Transverse colon (tissue), 4 donors: ENCODE data around the gene PDE4B. TPM values are rescaled to one million over a fixed set of nuclear protein-coding genes. Genes with fewer than 3 reads are reported as not detected.

Experiments
- DNase-seq: peaks from one replicate; pipeline ENCODE4 v3.0.0-alpha.2; 2019
- H3K27ac ChIP-seq, 4 donors: fragments of 200-600 bp; sonication (generic); 2 replicates each; pipeline ENCODE4 v1.5.1; 2016 to 2018; ENCODE audit warnings: inconsistent platforms in 4 of 4
- H3K27me3 ChIP-seq: fragments of 200-600 bp; sonication (generic); 2 replicates; pipeline ENCODE4 v1.5.1; 2017; ENCODE audit warnings: inconsistent platforms
- H3K36me3 ChIP-seq, 4 donors: fragments of 200-600 bp; sonication (generic); 2 replicates each; pipeline ENCODE4 v1.5.1; 2017 to 2019; ENCODE audit warnings: inconsistent platforms in 4 of 4
- H3K4me1 ChIP-seq, 4 donors: fragments of 200-600 bp; sonication (generic); 2 replicates each; pipeline ENCODE4 v1.5.1; 2017 to 2020; ENCODE audit warnings: inconsistent platforms in 4 of 4
- H3K4me3 ChIP-seq, 4 donors: fragments of 200-600 bp; sonication (generic); 1 replicate in 1 of 4; 2 replicates in 3 of 4; pipeline versions ENCODE4 v1.5.1 to v1.6.1; 2017 to 2019; ENCODE audit warnings: inconsistent platforms in 4 of 4
- H3K9me3 ChIP-seq, 2 donors: fragments of 200-600 bp; sonication (generic); 2 replicates each; pipeline ENCODE4 v1.5.1; 2017 to 2019; ENCODE audit warnings: inconsistent platforms in 2 of 2
- CTCF ChIP-seq, 5 experiments: fragments of 200-600 bp in 3 of 5; fragments of 450-650 bp in 2 of 5; sonication (generic) in 3 of 5; IDR thresholded peaks; 1 replicate in 2 of 5; 2 replicates in 3 of 5; pipeline ENCODE4 v1.5.1; 2016 to 2017; ENCODE audit warnings: antibody characterized with exemption in 5 of 5, inconsistent platforms in 3 of 5, mild to moderate bottlenecking in 2 of 5, moderate library complexity in 1 of 5
- EP300 ChIP-seq: sonication (generic); formaldehyde crosslinking; IDR thresholded peaks from one replicate; pipeline ENCODE4 v1.6.1; 2017; ENCODE audit warnings: antibody characterized with exemption, low read depth
- POLR2A ChIP-seq: fragments of 450-650 bp; IDR thresholded peaks from one replicate; pipeline ENCODE4 v1.6.1; 2016; ENCODE audit warnings: antibody characterized with exemption, mild to moderate bottlenecking, moderate library complexity
- POLR2AphosphoS5 ChIP-seq, 3 donors: sonication (generic); formaldehyde crosslinking; IDR thresholded peaks; one replicate each; pipeline ENCODE4 v1.6.1; 2016; ENCODE audit warnings: antibody characterized with exemption in 3 of 3
- WGBS, 2 donors: methylation state at CpG; one replicate each; pipeline ENCODE4 v1.1.5; 2018; ENCODE audit warnings: low coverage in 1 of 2; 5-methylcytosine and 5-hydroxymethylcytosine counted together
- in situ Hi-C, 4 donors: fragments of 200-750 bp; cut with MboI; loops; one replicate each; pipeline versions ENCODE4 v1.15.0 to v1.15.1; 2017; ENCODE audit warnings: low sequenced_read_pairs in 3 of 4, low pct_ligation_motif_present in 1 of 4, low pct_unique_long_range_greater_than_20kb in 1 of 4
- intact Hi-C: fragments of 100-400 bp; cut with DNase I; formaldehyde crosslinking; loops from one replicate; pipeline ENCODE4 v1.15.1; 2023; ENCODE audit warnings: low total_unique reads
- total RNA-seq, 4 donors: library from RNA; depleted of rRNA; stranded (reverse); fragments of >200 nt; gene quantifications; one replicate each; pipeline ENCODE4 v1.1.0, GENCODE V29; 2016

Gene PDE4B
- total RNA-seq, 4 donors from 2014 or later, result 4.5 to 14.8 (median 6.5) TPM

DNA sequence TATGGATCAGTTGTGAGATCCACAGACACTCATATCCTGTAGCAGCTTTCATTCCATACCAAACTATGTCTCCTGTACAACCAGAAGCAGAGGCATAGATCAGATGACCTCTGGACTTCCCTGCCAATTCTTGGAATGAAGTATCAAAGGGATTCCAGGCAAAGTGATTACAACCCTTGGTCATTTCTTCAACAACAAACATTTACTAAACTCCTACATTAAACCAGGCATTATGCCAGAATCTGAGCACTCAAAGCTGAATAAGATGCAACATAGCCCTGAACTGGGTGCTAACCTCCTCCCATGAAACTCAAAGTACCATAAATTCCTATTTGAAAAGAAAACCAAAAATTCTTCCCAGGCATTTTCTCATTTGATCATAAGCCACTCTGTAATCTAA, 620.0 kb downstream of the PDE4B start:
- Histone ChIP-seq H3K27ac (no peak overlapping the region), H3K4me1 (peaks cover 0 to 7% (median 0%) of the 10 kb centered on the region in 4 donors), H3K36me3 (no peaks in the 10 kb centered on the region), H3K4me3 (no peak overlapping the region), H3K27me3 (no peaks in the 10 kb centered on the region), H3K9me3 (peaks cover 4 to 6% of the 10 kb centered on the region in 2 donors)
- intact Hi-C loops (no loop called here), in situ Hi-C loops (no loop called here)
- TF ChIP-seq POLR2AphosphoS5 (IDR thresholded peaks at IDR 0.05) (no peak), POLR2A (no peak), EP300 (no peak), CTCF (IDR thresholded peaks at IDR 0.05) (no peak)
- no peak for DNase-seq

- no peak for TF ChIP-seq EP300
- TF ChIP-seq POLR2AphosphoS5 (IDR thresholded peaks at IDR 0.05), result no peak
- TF ChIP-seq POLR2A, result no peak
- TF ChIP-seq CTCF (IDR thresholded peaks at IDR 0.05), result no peak
Measured at GRCh38 chr1:66413136-66413837, 620.6 kb downstream of the PDE4B start.

DNA sequence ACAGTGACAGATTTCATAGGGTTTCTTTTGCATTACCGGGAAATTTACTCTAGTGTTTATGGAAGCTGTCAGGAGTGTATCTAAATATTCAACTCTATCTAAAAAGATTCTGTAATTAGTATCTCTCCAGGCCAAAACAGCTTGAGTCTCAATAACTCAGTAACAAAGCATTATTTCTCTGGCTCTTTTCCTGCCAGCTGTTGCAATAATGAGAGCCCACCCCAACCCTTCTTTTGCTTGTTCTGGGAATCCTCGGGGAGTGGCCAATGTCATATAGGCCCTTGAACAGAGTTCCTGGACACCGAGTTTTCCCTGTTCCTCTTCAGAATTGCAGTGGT, 621.1 kb downstream of the PDE4B start:
- intact Hi-C loops, result no loop called here
- 63 to 66% methylated on average over 2 to 3 of the region's 3 CpGs for WGBS, 2 donors
- in situ Hi-C loops, result no loop called here
- Histone ChIP-seq H3K4me1 (peaks cover 0 to 7% (median 0%) of the 10 kb centered on the region in 4 donors), H3K27ac (no peak overlapping the region), H3K4me3 (no peak overlapping the region), H3K36me3 (no peaks in the 10 kb centered on the region), H3K27me3 (no peaks in the 10 kb centered on the region), H3K9me3 (peaks cover 6 to 10% of the 10 kb centered on the region in 2 donors)
- no peak for TF ChIP-seq CTCF (IDR thresholded peaks at IDR 0.05)
- TF ChIP-seq POLR2A, result no peak
- no peak for TF ChIP-seq POLR2AphosphoS5 (IDR thresholded peaks at IDR 0.05)
- no peak for TF ChIP-seq EP300
- no peak for DNase-seq

More at GRCh38 chr1:66413136-66413837, 620.6 kb downstream of the PDE4B start:
- peaks cover 0 to 7% (median 0%) of the 10 kb centered on the region in 4 donors for H3K4me1 ChIP-seq
- DNase-seq, result no peak
- no peak overlapping the region for H3K4me3 ChIP-seq
- no peaks in the 10 kb centered on the region for H3K27me3 ChIP-seq
- H3K36me3 ChIP-seq, result no peaks in the 10 kb centered on the region
- peaks cover 6 to 10% of the 10 kb centered on the region in 2 donors for H3K9me3 ChIP-seq
- 62 to 100% methylated on average over 1 to 2 of the region's 2 CpGs for WGBS, 2 donors
- intact Hi-C loops (no loop called here), in situ Hi-C loops (no loop called here)
- H3K27ac ChIP-seq, result no peak overlapping the region

DNA sequence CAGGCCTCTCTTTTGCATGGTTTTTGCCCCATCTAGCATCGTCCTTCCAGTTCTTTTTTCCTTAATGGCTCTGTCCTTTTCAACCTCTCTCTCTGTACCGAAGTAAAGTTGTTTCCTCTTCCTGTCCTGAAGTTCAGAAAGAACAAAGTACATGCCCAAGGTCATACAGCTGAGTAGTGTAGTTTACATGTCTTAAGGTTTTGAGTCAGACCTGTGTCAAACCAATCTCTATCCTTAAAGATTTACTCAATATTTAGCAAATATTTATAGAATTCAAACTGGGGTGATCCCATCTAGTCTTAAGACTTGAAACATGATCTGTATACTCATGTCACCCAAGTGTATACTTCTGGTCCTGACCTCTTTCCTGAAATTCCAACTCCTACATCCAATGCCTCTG, 622.6 kb downstream of the PDE4B start:
- Histone ChIP-seq H3K27ac (no peak overlapping the region), H3K4me3 (no peak overlapping the region), H3K36me3 (no peaks in the 10 kb centered on the region), H3K27me3 (no peaks in the 10 kb centered on the region), H3K9me3 (peaks cover 6 to 10% of the 10 kb centered on the region in 2 donors), H3K4me1 (peaks cover 0 to 7% (median 0%) of the 10 kb centered on the region in 4 donors)
- in situ Hi-C loops, result no loop called here
- 50 to 67% methylated on average over 2 of the region's 2 CpGs for WGBS, 2 donors
- TF ChIP-seq EP300 (no peak), CTCF (IDR thresholded peaks at IDR 0.05) (no peak), POLR2A (no peak), POLR2AphosphoS5 (IDR thresholded peaks at IDR 0.05) (no peak)
- intact Hi-C loops, result no loop called here
- no peak for DNase-seq
